ENCODE measurements around the gene GABBR2.

GABBR2 gene

DNA sequence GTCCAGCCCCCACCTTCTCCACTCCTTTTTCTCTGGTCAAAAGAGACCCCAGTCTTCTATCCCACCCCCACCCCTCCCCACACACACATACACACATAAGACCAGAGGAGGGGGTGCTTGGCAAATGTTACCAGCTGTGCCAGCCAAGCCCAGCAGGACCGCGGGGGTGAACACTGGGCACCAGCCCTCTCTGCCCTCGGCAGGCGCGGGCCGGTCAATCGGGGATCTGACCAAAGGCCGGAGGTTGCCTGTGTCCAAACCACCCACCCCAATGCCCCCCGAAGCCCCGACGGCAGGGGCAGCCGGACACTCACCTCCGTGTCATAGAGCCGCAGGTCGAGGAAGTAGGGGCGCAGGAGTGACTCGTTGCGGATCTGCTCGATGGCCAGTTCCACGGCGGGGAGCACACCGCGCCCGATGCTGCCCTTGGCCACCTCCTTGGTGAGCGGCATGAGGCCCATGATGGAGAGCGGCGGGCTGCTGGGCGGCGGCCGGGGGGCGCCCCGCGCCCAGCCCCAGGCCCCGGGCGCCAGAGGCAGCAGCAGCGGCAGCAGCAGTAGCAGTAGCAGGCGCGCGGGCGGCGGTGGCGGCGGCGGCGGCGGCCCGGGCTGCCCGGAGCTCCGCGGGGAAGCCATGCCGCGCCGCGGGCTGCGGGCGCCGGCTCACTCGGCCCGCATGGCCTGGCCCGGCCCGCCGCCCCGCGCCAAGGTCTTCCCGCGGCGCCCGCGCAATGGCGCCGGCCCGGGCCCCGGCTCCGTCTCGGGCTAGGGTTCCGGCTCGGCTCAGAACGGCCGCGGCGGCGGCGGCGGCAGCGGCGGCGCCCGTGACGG lies 417 bp downstream of the GABBR2 start:
- peak overlapping the region; percentile 61 for H3K4me3 ChIP-seq (ENCODE audit: low read depth, low read length)
- TF ChIP-seq, protein P1, sequence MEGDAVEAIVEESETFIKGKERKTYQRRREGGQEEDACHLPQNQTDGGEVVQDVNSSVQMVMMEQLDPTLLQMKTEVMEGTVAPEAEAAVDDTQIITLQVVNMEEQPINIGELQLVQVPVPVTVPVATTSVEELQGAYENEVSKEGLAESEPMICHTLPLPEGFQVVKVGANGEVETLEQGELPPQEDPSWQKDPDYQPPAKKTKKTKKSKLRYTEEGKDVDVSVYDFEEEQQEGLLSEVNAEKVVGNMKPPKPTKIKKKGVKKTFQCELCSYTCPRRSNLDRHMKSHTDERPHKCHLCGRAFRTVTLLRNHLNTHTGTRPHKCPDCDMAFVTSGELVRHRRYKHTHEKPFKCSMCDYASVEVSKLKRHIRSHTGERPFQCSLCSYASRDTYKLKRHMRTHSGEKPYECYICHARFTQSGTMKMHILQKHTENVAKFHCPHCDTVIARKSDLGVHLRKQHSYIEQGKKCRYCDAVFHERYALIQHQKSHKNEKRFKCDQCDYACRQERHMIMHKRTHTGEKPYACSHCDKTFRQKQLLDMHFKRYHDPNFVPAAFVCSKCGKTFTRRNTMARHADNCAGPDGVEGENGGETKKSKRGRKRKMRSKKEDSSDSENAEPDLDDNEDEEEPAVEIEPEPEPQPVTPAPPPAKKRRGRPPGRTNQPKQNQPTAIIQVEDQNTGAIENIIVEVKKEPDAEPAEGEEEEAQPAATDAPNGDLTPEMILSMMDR (IDR thresholded peaks at IDR 0.05; ENCODE audit: low read depth, low read length), result no peak

DNA sequence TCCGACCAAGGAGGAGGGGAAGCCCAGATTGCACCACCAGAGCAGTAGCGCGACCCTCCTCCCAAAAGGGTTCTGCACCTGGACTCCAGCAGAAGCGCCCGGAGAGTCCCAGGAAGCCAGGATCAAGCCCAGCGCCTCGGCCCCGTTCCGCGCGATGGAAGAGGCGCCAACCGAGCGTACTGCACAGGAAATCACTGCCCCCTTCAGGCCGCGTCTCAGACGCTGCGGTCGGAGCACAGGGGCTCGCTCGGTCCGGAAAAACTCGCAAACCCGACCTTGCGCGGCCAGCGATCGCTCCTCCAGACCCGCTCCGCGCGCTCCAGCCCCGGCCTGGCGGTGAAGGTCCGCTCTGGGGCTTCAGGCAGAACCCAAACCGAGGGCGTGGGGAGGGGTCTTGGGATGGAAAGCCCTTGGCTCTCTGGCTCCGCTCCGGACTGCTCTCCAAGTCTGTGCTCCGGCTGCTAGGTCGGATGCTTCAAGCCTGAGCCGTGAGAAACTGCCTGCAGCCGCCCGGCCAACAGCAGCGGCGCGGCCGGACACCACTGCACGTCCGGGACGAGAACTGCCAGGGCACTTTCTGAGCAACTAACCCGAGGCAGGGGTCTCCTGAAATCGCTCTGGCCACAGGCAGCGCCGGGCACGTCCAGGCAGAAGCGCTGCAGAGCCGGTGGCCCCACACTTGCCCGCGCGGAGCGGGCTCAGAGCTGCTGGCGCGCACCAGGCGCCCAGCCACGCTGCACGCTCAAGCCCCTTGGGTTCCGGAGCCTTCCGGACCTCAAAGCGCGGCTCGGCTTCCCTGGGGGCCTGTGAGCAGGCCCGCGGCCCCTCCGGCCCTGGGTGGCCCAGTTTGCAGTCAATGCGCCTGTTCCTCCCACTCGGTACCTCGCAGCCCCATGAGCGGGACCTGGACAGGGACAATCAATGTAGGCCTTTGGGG lies 1.3 kb downstream of the GABBR2 start:
- TF ChIP-seq, protein P1 (IDR thresholded peaks at IDR 0.05; ENCODE audit: low read depth, low read length), result peak; percentile 63
- peak overlapping the region; percentile 61 for H3K4me3 ChIP-seq (ENCODE audit: low read depth, low read length)

DNA sequence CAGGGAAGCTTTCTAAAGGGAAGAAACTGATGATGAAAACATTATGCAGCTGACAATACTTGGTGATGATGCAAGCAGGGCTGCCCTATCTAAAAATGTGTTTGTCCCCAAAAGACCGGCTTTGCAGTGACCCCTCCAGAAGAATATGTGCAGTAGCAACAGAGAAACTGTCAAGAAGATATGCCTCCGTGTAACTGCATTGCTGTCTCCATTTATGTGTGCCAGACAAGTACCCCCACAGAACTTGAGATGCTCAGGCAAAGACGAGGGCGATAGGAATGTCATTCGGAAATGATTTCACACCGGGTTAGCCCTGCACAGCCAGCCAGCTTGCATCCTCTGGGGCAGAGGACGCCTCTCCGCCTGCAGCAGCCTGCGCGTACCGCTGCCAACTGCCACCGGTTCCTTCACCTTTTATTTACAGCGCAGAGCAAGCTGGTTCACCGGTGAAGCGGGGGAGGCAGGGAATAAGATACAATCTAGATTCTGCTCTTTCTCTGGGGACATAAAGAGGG lies 2.0 kb downstream of the GABBR2 start:
- peak overlapping the region; percentile 61 for H3K4me3 ChIP-seq (ENCODE audit: low read depth, low read length)
- TF ChIP-seq, protein P1 (IDR thresholded peaks at IDR 0.05; ENCODE audit: low read depth, low read length), result no peak

DNA sequence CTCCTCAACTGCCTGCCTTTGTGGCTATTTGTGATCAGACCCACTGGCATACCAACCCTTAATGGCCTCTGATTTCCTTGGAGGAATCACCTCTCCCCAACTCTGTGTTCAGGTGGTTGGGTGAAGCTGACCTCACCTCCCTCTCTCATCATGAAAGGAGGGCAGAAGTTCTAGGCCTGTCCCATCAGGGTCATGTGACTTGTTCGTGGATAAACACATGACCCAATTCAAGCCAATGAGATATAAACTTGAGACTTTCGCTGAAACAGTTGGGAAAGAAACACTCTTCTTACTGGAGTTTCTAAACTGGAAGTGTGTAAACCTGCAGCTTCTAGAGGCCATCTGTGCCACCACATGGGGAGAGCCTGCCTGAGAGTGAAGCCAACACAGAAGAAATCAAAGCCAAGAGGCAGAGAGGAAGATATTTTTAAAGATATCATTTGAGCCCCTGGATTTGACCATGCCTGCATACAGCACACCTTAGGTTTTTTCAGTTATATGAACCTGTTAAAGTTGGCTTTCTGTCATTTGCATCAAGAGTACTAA lies 5.8 kb downstream of the GABBR2 start:
- no peak overlapping the region for H3K4me3 ChIP-seq (ENCODE audit: low read depth, low read length)
- TF ChIP-seq, protein P1 (IDR thresholded peaks at IDR 0.05; ENCODE audit: low read depth, low read length), result no peak

DNA sequence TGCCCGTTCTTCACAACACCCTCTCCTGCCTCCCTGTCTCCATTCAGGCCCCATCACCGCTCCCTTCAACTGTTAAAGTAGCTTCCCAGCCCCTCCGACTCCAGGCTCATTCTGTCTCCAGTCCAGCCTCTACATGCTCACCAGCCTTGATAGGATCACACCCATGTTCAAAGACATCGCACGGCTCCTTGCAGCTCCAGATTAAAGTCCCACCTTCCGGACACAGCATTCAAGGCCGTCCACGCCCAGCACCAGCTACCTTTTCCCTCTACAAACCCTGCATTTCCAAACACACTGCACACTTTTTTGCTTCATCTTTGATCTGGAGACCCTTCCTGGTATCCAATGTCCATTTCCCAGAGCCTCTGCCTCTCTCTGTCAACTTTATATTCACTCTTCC lies 6.4 kb downstream of the GABBR2 start:
- TF ChIP-seq, protein P1 (IDR thresholded peaks at IDR 0.05; ENCODE audit: low read depth, low read length), result no peak

DNA sequence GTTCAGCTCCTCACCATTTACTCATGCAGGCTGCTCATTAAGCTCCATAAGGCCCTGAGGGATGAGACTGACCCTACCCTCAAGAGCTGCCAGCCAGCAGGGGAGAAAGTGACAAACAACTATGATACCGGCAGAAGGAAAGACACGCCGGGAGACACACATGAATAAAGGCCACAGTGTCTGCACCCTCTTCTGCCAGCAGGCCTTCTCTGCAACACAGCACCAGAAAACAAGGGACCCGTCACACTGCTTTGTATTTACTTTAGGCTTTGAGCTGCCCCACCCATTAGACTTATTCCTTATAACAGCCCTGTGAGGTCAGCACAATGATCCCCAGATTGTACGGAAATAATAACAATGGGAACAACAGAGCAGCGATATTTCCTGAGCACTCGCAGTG lies 7.2 kb downstream of the GABBR2 start:
- TF ChIP-seq, protein P1 (IDR thresholded peaks at IDR 0.05; ENCODE audit: low read depth, low read length), result no peak
- no peak overlapping the region for H3K4me3 ChIP-seq (ENCODE audit: low read depth, low read length)

More for the DNA sequence above, 6.4 kb downstream of the GABBR2 start:
- H3K4me3 ChIP-seq (ENCODE audit: low read depth, low read length), result no peak overlapping the region
